H1 (cell line): ENCODE data around the gene TMEM45A. TPM values are rescaled to one million over a fixed set of nuclear protein-coding genes. Genes with fewer than 3 reads are reported as not detected.

Experiments
- CTCF ChIA-PET: fragments of 300-600 bp; sonication (Branson Sonifier 250); formaldehyde crosslinking; loops from one replicate; lab custom pipeline; 2021; ENCODE audit not compliant: partially characterized antibody; lab: Charles Lee
- POLR2A ChIA-PET: fragments of 300-600 bp; sonication (Branson Sonifier 250); formaldehyde crosslinking; loops from one replicate; lab custom pipeline; 2021; ENCODE audit warnings: inconsistent platforms; ENCODE audit not compliant: partially characterized antibody; lab: Charles Lee
- DNase-seq, 2 experiments: peaks; one replicate each; pipeline versions ENCODE4 v3.0.0 to v3.0.0-alpha.2; 2010 to 2022; ENCODE audit warnings: low spot score in 2 of 2, low read depth in 1 of 2, mixed read lengths in 1 of 2
- FAIRE-seq: peaks from 2 replicates; lab custom pipeline; 2011; peaks lifted over from hg19 to GRCh38; lab: Jason Lieb, UNC
- H2AFZ ChIP-seq: 2 replicates; pipeline ENCODE4 v1.8.1; 2012; ENCODE audit warnings: low read length, inconsistent platforms
- H2AK5ac ChIP-seq: 2 replicates; pipeline ENCODE4 v1.6.1; 2013; ENCODE audit warnings: low read depth, low read length
- H2BK120ac ChIP-seq: replicated peaks from 2 replicates; pipeline ENCODE3; 2013; ENCODE audit warnings: low read depth, low read length, inconsistent platforms
- H2BK12ac ChIP-seq: 2 replicates; pipeline ENCODE4 v1.6.1; 2013; ENCODE audit warnings: low read depth, low read length
- H2BK15ac ChIP-seq: 2 replicates; pipeline ENCODE4 v1.6.1; 2013; ENCODE audit warnings: low read length
- H2BK20ac ChIP-seq: 2 replicates; pipeline ENCODE4 v1.6.1; 2013; ENCODE audit warnings: low read length
- H2BK5ac ChIP-seq: 2 replicates; pipeline ENCODE4 v1.6.1; 2013; ENCODE audit warnings: low read depth, low read length
- H3K14ac ChIP-seq: 2 replicates; pipeline ENCODE4 v1.6.1; 2013; ENCODE audit warnings: inconsistent platforms; ENCODE audit not compliant: insufficient read length
- H3K18ac ChIP-seq: 2 replicates; pipeline ENCODE4 v1.6.1; 2013; ENCODE audit warnings: low read length; ENCODE audit errors: extremely low read depth
- H3K23ac ChIP-seq: 2 replicates; pipeline ENCODE4 v1.6.1; 2013; ENCODE audit warnings: inconsistent platforms; ENCODE audit not compliant: insufficient read length
- H3K23me2 ChIP-seq: 2 replicates; pipeline ENCODE4 v1.6.1; 2013; ENCODE audit warnings: low read depth, low read length
- H3K27ac ChIP-seq: 2 replicates; pipeline ENCODE4 v1.6.1; 2011; ENCODE audit warnings: low read depth, low read length, inconsistent platforms
- H3K27me3 ChIP-seq, 4 experiments: replicated peaks in 1 of 4; 1 replicate in 1 of 4; 2 replicates in 3 of 4; pipeline versions ENCODE4 v1.6.1 to v1.8.1; 2011 to 2013; ENCODE audit warnings: low read length in 3 of 4, mild to moderate bottlenecking in 3 of 4, inconsistent platforms in 2 of 4, mixed read lengths in 2 of 4, moderate library complexity in 1 of 4; ENCODE audit not compliant: control insufficient read depth in 3 of 4, insufficient read depth in 3 of 4; ENCODE audit errors: extremely low read depth in 1 of 4
- H3K36me3 ChIP-seq, 4 experiments: 2 replicates each; pipeline versions ENCODE4 v1.6.1 to v1.8.1; 2011 to 2013; ENCODE audit warnings: mild to moderate bottlenecking in 4 of 4, low read length in 3 of 4, moderate library complexity in 2 of 4, control low read depth in 1 of 4, inconsistent platforms in 1 of 4; ENCODE audit not compliant: insufficient read depth in 4 of 4, control insufficient read depth in 2 of 4
- H3K4ac ChIP-seq: replicated peaks from 2 replicates; pipeline ENCODE3; 2013; ENCODE audit warnings: low read length, low read depth, mixed read lengths, inconsistent platforms; ENCODE audit not compliant: insufficient read length
- H3K4me1 ChIP-seq, 4 experiments: replicated peaks in 1 of 4; 1 replicate in 1 of 4; 2 replicates in 3 of 4; pipeline versions ENCODE4 v1.6.1 to v1.8.1; 2011 to 2013; ENCODE audit warnings: low read length in 3 of 4, inconsistent platforms in 2 of 4, mixed read lengths in 1 of 4; ENCODE audit not compliant: insufficient read depth in 4 of 4, control insufficient read depth in 3 of 4
- H3K4me2 ChIP-seq, 2 experiments: 2 replicates each; pipeline versions ENCODE4 v1.6.1 to v1.8.1; 2011 to 2013; ENCODE audit warnings: low read depth in 2 of 2, low read length in 2 of 2, control low read depth in 1 of 2, inconsistent platforms in 1 of 2, mild to moderate bottlenecking in 1 of 2; ENCODE audit not compliant: insufficient read depth in 1 of 2
- H3K4me3 ChIP-seq, 4 experiments: fragments of 200-600, 300-600 bp in 1 of 4; sonication (generic), shearing (Covaris generic), sonication (Bioruptor Twin) in 1 of 4; 2 replicates each; pipeline versions ENCODE4 v1.5.1 to v1.8.1; 2011 to 2016; ENCODE audit warnings: low read length in 4 of 4, low read depth in 3 of 4, control low read depth in 2 of 4, inconsistent platforms in 2 of 4, mild to moderate bottlenecking in 2 of 4, mixed read lengths in 1 of 4, moderate library complexity in 1 of 4; ENCODE audit not compliant: insufficient read depth in 2 of 4; ENCODE audit errors: extremely low read depth in 1 of 4
- H3K56ac ChIP-seq: replicated peaks from 2 replicates; pipeline ENCODE3; 2013; ENCODE audit warnings: low read depth, mild to moderate bottlenecking, mixed read lengths, low read length, inconsistent platforms; ENCODE audit not compliant: insufficient read length
- H3K79me1 ChIP-seq: 2 replicates; pipeline ENCODE4 v1.6.1; 2013; ENCODE audit warnings: low read depth, low read length, control low read depth
- H3K79me2 ChIP-seq, 2 experiments: 2 replicates each; pipeline versions ENCODE4 v1.6.1 to v1.8.1; 2012 to 2013; ENCODE audit warnings: low read length in 2 of 2, mild to moderate bottlenecking in 2 of 2, inconsistent platforms in 1 of 2; ENCODE audit not compliant: insufficient read depth in 2 of 2, control insufficient read depth in 1 of 2
- H3K9ac ChIP-seq, 4 experiments: replicated peaks in 1 of 4; 1 replicate in 1 of 4; 2 replicates in 3 of 4; pipeline versions ENCODE4 v1.6.1 to v1.8.1; 2011 to 2013; ENCODE audit warnings: low read depth in 3 of 4, low read length in 3 of 4, control low read depth in 2 of 4, mild to moderate bottlenecking in 2 of 4, moderate library complexity in 2 of 4, inconsistent platforms in 1 of 4; ENCODE audit errors: extremely low read depth in 1 of 4
- H3K9me3 ChIP-seq, 2 experiments: 2 replicates each; pipeline versions ENCODE4 v1.6.1 to v1.8.1; 2012 to 2013; ENCODE audit warnings: mild to moderate bottlenecking in 2 of 2, moderate library complexity in 2 of 2, control low read depth in 1 of 2, inconsistent platforms in 1 of 2, low read depth in 1 of 2, low read length in 1 of 2, mixed read lengths in 1 of 2; ENCODE audit not compliant: insufficient read depth in 2 of 2
- H4K20me1 ChIP-seq, 2 experiments: replicated peaks in 1 of 2; 2 replicates each; pipeline versions ENCODE3 to v1.8.1; 2011 to 2013; ENCODE audit warnings: inconsistent platforms in 2 of 2, low read length in 2 of 2, mild to moderate bottlenecking in 1 of 2; ENCODE audit not compliant: insufficient read depth in 2 of 2, control insufficient read depth in 1 of 2
- H4K5ac ChIP-seq: 2 replicates; pipeline ENCODE4 v1.6.1; 2013; ENCODE audit warnings: low read length, low read depth, mixed read lengths, inconsistent platforms; ENCODE audit not compliant: insufficient read length
- H4K8ac ChIP-seq: 2 replicates; pipeline ENCODE4 v1.8.0; 2013; ENCODE audit warnings: mild to moderate bottlenecking, moderate library complexity, low read length, inconsistent platforms; ENCODE audit not compliant: insufficient read depth; ENCODE audit errors: extremely low read depth
- H4K91ac ChIP-seq: replicated peaks from 2 replicates; pipeline ENCODE3; 2013; ENCODE audit warnings: low read length, mixed read lengths, inconsistent platforms; ENCODE audit not compliant: insufficient read length
- ATF3 ChIP-seq: IDR thresholded peaks from 2 replicates; pipeline ENCODE4 v1.6.1; 2011; ENCODE audit warnings: low read depth, mild to moderate bottlenecking, low read length; ENCODE audit not compliant: insufficient read depth
- CHD1 ChIP-seq: IDR thresholded peaks from 2 replicates; pipeline ENCODE4 v1.6.1; 2012; ENCODE audit warnings: low read depth, low read length, improper control_type of control experiment
- CREB1 ChIP-seq: IDR thresholded peaks from 2 replicates; pipeline ENCODE4 v1.6.1; 2012; ENCODE audit warnings: inconsistent platforms
- CTCF ChIP-seq, 3 experiments: IDR thresholded peaks; 1 replicate in 2 of 3; 2 replicates in 1 of 3; pipeline versions ENCODE4 v1.5.1 to v1.6.1; 2011; ENCODE audit warnings: low read length in 3 of 3, mild to moderate bottlenecking in 3 of 3, inconsistent platforms in 2 of 3, low read depth in 1 of 3, moderate library complexity in 1 of 3; ENCODE audit not compliant: insufficient read depth in 1 of 3; ENCODE audit errors: control extremely low read depth in 1 of 3
- EZH2 ChIP-seq: fragments of 200-600 bp; sonication (generic); IDR thresholded peaks from 2 replicates; pipeline ENCODE4 v1.7.1; 2012; ENCODE audit warnings: low read depth, mild to moderate bottlenecking, moderate library complexity, low read length, inconsistent platforms; ENCODE audit not compliant: severe bottlenecking
- JUND ChIP-seq: IDR thresholded peaks from 2 replicates; pipeline ENCODE4 v1.6.1; 2011; ENCODE audit warnings: mild to moderate bottlenecking, improper control_type of control experiment, low read length
- POU5F1 ChIP-seq: IDR thresholded peaks from 2 replicates; pipeline ENCODE4 v1.6.1; 2011; ENCODE audit warnings: low read depth, mild to moderate bottlenecking, low read length, moderate library complexity
- RAD21 ChIP-seq, 2 experiments: IDR thresholded peaks in 1 of 2; conservative IDR thresholded peaks in 1 of 2; 2 replicates each; pipeline ENCODE4 v1.6.1; 2011; ENCODE audit warnings: low read depth in 2 of 2, low read length in 2 of 2, improper control_type of control experiment in 1 of 2, inconsistent platforms in 1 of 2, mild to moderate bottlenecking in 1 of 2, moderate library complexity in 1 of 2
- RFX5 ChIP-seq: IDR thresholded peaks from 2 replicates; pipeline ENCODE4 v1.6.1; 2011; ENCODE audit warnings: low read depth, low read length, improper control_type of control experiment, borderline replicate concordance
- SP2 ChIP-seq: IDR thresholded peaks from 2 replicates; pipeline ENCODE4 v1.6.1; 2012; ENCODE audit warnings: mild to moderate bottlenecking, low read length, inconsistent platforms
- SP4 ChIP-seq: IDR thresholded peaks from 2 replicates; pipeline ENCODE4 v1.6.1; 2012; ENCODE audit warnings: low read length, inconsistent platforms
- TAF1 ChIP-seq: IDR thresholded peaks from 2 replicates; pipeline ENCODE4 v1.6.1; 2011; ENCODE audit warnings: mild to moderate bottlenecking, low read depth, low read length
- WGBS, 2 experiments: shearing (Covaris generic) in 1 of 2; methylation state at CpG; one replicate each; pipeline versions ENCODE4 v1.1.6 to v1.1.7; 2013 to 2015; ENCODE audit warnings: low lambda C conversion rate in 2 of 2, mixed read lengths in 2 of 2, inconsistent platforms in 1 of 2, low coverage in 1 of 2, missing lambda C conversion rate in 1 of 2; ENCODE audit not compliant: insufficient replicate concordance in 2 of 2, insufficient coverage in 1 of 2, insufficient read length in 1 of 2; ENCODE audit errors: extremely low coverage in 1 of 2, missing lambda C conversion rate in 1 of 2; 5-methylcytosine and 5-hydroxymethylcytosine counted together
- polyA plus RNA-seq, 7 experiments: library from polyadenylated mRNA; depleted of rRNA in 3 of 7; stranded (reverse) in 5 of 7; unstranded in 2 of 7; fragments of >200 nt in 5 of 7; fragments of 200-250 nt in 2 of 7; gene quantifications; 1 replicate in 5 of 7; 2 replicates in 1 of 7; 4 replicates in 1 of 7; pipeline versions ENCODE4 v1.2.1 to v1.2.3, GENCODE V29; 2011 to 2013; ENCODE audit warnings: missing spikeins in 2 of 7, mixed read lengths in 2 of 7
- total RNA-seq: library from RNA; stranded (reverse); fragmentation: NEBNext Ultra II Directional; extraction: Animal tissue kit (Norgen Biotek cat#: 25700); gene quantifications from 2 replicates; pipeline ENCODE4 v1.2.1, GENCODE V29; 2021

The TMEM45A gene
- total and polyA plus RNA-seq, 2 of the 8 experiments (the other 6 are each of a cell fraction or from before 2014, with no cell fraction given): 12.9 to 14.2 TPM

GRCh38 chr3:100482176-100482575, 10.2 kb upstream of the TMEM45A start:
- Histone ChIP-seq H3K9ac (no peak overlapping the region), H3K9me3 (peaks cover 0 to 10% of the 10 kb centered on the region in 2 experiments; a peak in 1 of 4 replicates), H3K4me2 (no peak overlapping the region), H2AK5ac (no peak overlapping the region), H4K91ac (no peak overlapping the region), H2BK12ac (no peak overlapping the region), H3K27me3 (no peaks in the 10 kb centered on the region), H2BK120ac (no peak overlapping the region), H4K5ac (no peak overlapping the region), H3K79me1 (no peaks in the 10 kb centered on the region), H3K56ac (no peak overlapping the region), H3K18ac (no peak overlapping the region), H3K23me2 (no peaks in the 10 kb centered on the region), H2BK20ac (no peak overlapping the region), H3K36me3 (no peaks in the 10 kb centered on the region), H2BK15ac (no peak overlapping the region), H3K23ac (no peak overlapping the region), H3K27ac (no peak overlapping the region), H3K4me3 (no peak overlapping the region), H4K8ac (no peak overlapping the region), H3K14ac (no peak overlapping the region), H3K79me2 (no peaks in the 10 kb centered on the region), H4K20me1 (no peaks in the 10 kb centered on the region), H2BK5ac (no peak overlapping the region), H2AFZ (no peak overlapping the region), H3K4ac (no peak overlapping the region), H3K4me1 (peaks cover 0 to 3% (median 1%) of the 10 kb centered on the region in 4 experiments; a peak in 2 of 7 replicates)
- ChIA-PET POLR2A (no interaction called here), CTCF (interaction anchor here (1.1 to 1.2 kb wide), 2 partner anchors 19 to 109 kb away, joined by 3 to 4 read pairs; no protein-coding TSS in a partner anchor)
- 89% methylated on average over 2 of the region's 2 CpGs; no CpG with 5 or more reads in 1 of the 2 experiments for WGBS, 2 experiments
- DNase-seq (no peak), FAIRE-seq (no peak)
- TF ChIP-seq CREB1 (no peak), SP2 (no peak), EZH2 (no peak), ATF3 (no peak), SP4 (no peak), TAF1 (no peak), RAD21 (IDR thresholded peaks at IDR 0.05 in 1 of 2, conservative IDR thresholded peaks at IDR 0.05 in 1 of 2; ENCODE audit: low read depth in 2 of 2, low read length in 2 of 2) (no peak), JUND (no peak), POU5F1 (no peak), CHD1 (no peak), RFX5 (no peak), CTCF (IDR thresholded peaks at IDR 0.05; ENCODE audit: control extremely low read depth in 1 of 3, insufficient read depth in 1 of 3, low read depth in 1 of 3, low read length in 3 of 3) (no peak)
